Stimulated activated CD4-positive, alpha-beta T cell treated with anti-CD3 and anti-CD28 coated beads, Interleukin-2, amount 100 ng/mL, for 24 hours (primary cell): ENCODE measurements around the gene OR9Q1.
"Not testable (repeated sequence)": the region's sequence is repeated elsewhere in the genome, so short reads cannot be mapped to it uniquely, and the experiment has no call there.

Experiments used
- DNase-seq, 2 donors: peaks; one replicate each; pipeline ENCODE4 v3.0.0-alpha.2; 2020

OR9Q1 gene

DNA sequence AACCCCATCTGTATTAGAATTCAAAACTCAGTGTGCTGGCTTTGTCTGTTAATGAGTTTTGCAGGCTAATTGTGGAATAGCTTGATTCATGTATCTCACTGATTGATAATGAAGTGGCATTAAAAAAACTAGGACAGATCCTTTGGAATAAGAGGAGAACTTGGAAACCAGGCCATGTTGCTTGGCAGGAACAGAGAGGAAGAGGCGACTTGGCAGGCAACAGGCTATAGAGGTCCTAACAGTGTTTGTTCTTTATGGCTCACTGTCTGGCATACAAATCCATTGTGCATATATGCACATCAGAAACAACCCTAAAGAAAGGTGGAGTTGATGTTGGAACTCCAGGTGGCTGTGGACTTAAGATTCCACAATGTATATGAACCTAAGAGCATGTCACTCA, 119.1 kb downstream of the OR9Q1 start:
- no peak for DNase-seq

DNA sequence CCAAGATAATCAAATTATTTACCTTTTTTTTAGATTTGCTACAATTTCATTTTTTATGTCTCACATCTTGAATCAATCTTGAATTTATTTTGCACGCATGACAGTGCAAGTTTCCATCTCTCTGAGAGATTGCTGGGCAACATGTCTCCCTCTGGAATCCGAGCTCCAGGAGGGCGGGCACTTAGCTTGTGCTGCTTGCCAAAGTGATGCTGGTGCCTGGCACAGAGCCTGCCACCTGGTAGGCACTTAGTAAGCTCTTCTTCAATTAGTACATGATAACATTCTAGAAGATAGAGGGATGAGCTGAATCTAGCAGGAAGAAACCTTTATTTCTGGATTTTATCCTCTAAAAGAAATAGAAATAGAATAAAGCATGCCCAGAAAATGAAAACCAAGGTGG, 129.1 kb downstream of the OR9Q1 start:
- DNase-seq = no peak

DNA sequence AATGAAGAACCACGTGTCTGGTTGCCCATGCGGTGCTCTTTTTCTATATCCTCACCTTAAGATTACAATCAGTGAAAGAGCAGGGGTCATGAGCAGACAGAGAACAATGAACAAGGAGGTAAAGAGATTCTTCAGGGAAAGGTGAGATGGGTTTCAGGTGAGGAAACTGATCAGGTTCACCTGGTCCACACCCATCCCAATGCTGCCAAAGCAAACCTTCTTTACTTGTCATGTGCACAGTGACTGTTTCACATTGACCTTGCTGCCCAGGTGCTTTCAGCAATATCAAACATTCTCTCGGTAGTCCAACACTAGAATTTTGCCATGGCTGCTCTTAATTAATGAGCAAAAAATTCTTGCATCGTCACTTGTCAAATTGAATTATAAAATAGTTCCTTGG, 140.7 kb downstream of the OR9Q1 start:
- no peak for DNase-seq

DNA sequence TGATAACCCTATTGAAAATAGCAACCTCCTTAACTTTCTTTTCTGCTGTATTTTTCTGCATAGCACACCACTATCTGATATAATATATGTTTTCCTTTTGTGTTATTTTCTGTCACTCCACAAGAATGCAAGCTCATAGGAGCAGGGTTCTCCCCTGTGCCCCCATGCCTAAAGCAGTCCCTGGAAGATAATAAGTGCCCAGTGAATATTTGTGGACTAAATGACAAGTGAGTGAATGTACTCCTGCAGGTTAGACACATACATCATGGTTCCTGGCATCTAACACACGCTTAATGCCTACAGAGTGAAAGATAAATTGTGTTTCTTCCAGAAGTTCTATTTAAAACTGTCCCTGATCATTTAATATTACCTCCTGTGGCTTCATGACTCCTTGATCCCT, 141.3 kb downstream of the OR9Q1 start:
- no peak for DNase-seq

DNA sequence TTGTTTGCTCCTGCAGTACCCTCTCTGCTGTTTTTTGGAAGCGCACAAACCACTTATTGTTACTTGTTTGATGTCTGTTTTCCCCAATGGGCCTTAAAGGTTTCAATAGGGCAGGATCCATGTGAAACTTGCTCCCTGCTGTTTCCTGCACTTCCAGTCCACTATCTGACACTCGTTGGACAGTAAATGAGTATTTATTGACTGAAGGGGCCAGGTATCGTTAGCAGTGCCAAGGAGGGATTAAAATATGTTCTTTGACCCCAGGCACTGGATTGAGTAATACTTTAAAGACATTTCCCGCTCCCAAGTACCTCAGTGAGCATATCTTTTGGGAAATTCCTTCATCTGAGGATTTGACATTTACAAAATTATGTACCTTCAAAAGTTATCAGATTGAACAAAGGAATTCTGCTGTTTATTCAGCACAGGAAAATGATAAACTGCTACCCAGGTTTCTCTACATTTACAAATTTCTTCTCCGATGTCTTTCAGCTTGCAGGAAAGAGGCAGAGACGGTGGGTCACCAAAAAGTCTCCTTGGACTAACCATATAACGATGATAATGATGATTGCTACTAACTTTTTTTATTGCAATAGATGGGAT, 141.9 kb downstream of the OR9Q1 start:
- no peak for DNase-seq

DNA sequence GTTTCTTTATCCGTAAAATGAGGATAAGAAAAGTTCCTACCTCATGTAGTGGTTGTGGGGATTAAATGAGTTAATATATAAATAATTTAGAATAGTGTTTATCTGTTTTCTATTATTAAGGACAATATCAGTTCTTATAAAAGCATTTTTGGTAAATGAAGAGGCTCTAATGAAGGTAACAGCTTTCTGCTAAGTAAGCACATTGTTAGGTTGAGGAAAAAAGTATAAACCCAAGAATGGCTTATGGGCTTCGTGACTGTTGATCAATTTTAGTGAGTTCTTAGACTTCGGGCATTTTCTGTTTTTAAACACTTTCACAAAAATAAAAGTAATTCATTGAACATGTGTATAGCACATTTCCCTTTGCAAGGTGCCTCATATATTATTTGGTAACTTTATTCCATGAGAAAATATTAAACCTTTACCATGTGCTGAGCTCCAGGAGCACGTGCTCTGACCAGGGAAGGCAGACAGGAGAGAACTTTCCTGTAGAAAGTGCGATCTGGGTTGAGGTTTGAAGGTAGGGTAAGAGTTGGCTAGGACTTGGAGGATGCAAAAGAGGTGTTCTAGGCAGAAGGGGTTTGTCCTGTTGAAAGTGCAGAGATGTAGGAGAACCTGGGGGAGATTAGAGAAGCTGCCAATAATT, 153.9 kb downstream of the OR9Q1 start:
- DNase-seq = no peak

DNA sequence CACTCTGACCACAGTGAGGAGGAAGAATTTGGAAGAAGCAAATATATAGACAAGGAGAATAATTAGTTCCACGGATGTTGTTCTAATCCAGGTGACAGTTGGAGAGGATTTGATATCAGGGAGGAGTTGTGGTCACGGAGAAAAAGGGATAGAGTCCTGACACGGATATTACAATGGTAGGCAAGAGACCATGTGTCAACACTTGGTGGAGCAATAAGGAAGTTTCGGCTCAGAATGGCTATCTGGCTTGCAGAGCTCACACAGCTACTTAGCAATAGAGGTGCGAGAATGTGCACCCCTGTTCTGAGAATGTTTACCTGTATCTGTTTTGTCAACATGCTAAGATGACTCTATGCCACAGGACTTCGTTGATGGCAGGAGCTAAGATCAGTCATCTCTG, 154.8 kb downstream of the OR9Q1 start:
- DNase-seq = no peak

DNA sequence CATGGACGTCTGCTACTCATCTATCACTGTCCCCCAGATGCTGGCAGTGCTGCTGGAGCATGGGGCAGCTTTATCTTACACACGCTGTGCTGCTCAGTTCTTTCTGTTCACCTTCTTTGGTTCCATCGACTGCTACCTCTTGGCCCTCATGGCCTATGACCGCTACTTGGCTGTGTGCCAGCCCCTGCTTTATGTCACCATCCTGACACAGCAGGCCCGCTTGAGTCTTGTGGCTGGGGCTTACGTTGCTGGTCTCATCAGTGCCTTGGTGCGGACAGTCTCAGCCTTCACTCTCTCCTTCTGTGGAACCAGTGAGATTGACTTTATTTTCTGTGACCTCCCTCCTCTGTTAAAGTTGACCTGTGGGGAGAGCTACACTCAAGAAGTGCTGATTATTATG, 156.0 kb downstream of the OR9Q1 start:
- DNase-seq = no peak

DNA sequence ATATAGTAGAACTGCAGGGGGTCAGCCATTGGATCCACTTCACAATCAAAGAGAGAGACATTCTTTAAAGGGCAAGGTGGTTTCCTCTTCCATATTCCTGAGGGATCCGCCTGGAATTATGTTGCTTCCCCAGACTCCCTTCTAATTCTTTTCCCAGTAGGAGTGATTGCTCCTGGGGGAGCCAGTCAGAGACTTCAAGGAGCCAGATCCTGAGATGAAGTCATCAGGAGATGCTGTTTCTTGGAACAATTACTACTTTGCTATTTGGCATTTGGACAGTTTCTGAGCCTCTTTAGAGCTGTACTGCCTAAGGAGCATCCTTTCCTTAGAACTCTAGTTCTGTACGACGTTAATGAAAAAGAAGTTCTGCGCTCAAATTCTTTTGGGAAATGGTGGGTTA, 163.3 kb downstream of the OR9Q1 start:
- no peak for DNase-seq

DNA sequence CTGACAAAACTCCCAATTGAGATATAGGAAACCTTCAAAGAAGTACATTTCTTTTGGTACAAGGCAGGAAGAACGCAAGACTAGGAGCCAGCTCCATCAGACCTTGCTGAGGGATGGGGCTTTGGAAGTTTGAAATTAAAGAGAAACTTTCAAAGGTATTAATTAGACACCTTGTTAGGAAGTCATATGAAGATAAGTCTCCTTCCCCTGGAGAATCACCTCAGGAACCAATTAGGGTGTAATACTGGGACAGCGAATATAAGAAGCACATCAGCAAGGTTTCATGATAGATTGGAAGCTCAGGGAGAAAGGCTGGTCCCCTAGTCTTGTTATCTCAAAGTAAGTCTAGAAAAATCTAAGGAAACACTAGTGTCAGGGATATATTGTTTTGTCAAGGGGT, 165.1 kb downstream of the OR9Q1 start, which contains the start of gene OR9Q2:
Gene OR9Q2, plus strand, starts transcription at position 301 of the 400 bp plus-strand sequence. CDS start 1,421 bp downstream, outside the sequence.
- no peak for DNase-seq

DNA sequence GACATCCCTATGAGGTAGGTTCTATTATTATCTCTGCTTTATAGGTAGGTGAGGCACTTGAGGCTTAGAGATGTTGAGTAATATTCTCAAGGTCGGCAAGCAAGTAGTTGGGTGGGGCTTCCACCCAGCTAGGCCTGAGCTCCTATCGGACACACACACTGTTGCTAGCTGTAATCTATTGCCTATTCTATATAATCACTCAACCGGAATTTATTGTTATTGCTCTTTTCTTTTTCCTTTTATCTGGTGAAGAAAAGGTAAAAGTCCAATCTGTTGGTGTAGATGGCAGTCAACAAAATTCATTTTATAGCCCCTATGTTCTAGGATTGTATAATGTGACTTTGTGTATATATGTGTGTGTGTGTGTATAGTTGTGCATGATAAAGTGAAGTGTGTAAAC, 168.5 kb downstream of the OR9Q1 start:
- no peak for DNase-seq

DNA sequence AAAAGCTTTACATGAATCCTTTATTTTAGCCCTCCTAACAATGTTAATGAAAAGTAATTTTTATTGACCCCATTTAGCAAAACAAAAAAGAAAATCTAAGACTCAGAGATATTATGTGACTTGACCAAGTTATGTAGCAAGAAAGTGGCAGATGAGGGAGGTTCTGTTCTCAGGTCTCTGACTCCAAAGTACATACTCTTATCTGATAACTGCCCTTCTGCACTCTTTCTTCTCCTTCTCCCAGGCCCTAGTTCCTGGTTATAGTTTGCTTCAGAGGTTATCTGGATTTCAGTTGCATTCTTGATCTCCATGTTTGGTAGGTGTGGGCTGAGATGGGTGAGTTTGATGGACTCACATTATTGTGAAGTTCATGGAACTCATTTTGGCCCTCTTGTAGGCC, 169.7 kb downstream of the OR9Q1 start:
- DNase-seq = no peak

DNA sequence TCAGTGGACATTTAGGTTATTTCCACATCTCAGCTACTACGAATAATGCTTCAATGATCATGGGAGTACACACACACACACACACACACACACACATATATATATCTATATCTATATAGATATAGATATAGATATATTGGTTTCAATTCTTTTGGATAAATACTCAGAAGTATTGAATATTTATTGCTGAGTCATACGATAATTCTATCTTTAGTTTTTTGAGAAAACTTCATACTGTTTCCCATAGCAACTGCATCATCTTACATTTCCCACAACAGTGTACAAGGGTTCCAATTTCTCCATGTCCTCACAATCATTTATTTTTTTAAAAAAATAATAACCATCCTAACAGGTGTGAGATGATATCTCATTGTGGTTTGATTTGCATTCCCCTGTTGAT, 172.3 kb downstream of the OR9Q1 start:
- no peak for DNase-seq

DNA sequence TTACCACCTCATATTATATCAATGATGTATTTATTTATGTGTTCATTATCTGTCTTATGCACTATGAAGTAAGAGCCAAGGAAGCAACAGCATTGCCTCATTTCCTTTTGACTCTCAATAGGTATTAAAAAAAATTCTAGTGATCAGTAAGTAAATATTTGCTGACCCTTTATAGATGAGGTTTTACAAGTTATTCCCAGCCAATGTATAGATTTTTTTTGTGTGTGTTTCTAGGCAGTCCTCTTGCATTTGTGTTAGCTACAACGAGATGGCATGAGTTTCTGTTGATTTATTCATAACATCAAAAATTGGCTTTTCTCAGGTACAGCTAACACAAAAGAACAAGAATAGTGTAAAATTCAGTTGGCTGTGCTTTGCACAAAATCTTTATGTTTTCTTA, 175.6 kb downstream of the OR9Q1 start:
- no peak for DNase-seq

DNA sequence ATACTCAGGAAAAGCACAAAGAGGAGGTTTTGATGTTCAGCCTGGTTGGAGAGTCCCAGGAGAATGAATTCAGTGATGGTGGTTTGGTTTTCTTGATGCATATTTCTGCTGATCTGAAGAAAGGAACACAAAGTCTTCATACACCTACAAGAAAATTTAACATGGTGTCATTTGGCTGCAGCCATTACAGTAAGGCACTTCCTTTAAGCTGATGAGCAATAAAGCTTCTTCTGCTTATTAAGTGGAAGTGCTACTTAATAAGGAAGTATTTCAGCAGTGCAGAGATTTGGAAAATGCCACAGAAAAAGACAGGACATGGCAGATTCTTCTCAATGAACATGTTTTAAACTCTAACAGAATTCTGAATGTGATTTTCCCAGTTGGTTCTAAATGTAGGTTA, 180.4 kb downstream of the OR9Q1 start, which contains the start of gene OR1S2:
Gene OR1S2, minus strand, starts transcription at position 101 of the 400 bp plus-strand sequence. Its CDS starts 0 bp downstream, at position 101.
- DNase-seq = no peak

DNA sequence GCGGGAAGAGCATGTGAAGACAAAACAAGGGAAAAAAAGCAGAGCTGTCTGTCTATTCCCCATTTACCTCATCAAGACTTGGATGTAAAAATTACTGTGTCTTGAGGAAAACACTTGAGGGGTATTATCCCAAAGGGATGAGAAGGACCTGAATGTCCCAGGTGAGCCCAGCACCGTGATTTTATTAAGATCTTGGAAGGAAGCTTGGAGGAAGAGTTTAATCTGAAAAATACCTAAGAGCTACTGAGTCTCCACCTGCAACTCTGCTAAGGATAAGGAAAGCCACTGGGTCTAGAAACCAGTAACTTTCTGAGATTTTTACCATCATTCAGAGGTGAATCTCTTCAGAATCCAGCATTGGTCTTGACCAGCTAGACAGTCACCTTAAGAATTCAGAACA, 188.7 kb downstream of the OR9Q1 start, which contains the start of gene OR1S1:
Gene OR1S1, plus strand, starts transcription at position 301 of the 400 bp plus-strand sequence.
- DNase-seq = not testable (repeated sequence)

DNA sequence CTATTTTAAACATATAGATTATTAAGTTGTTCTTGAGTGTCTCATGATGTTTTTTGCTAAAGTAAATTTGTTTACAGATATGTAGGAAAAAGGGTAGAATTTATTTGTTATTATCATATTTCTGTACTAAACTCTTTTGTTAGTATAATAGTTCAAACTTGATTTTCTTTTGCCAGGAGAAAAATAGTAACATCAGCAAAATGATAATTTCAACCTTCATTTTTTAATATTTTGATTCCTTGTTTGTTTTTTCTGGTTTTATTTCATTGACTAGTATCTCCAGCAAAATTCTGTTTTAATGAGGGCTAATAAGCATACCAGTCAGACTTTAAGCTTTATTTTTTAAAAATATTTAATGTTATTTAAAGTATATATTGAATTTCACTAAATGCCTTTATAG, 192.8 kb downstream of the OR9Q1 start:
- no peak for DNase-seq

DNA sequence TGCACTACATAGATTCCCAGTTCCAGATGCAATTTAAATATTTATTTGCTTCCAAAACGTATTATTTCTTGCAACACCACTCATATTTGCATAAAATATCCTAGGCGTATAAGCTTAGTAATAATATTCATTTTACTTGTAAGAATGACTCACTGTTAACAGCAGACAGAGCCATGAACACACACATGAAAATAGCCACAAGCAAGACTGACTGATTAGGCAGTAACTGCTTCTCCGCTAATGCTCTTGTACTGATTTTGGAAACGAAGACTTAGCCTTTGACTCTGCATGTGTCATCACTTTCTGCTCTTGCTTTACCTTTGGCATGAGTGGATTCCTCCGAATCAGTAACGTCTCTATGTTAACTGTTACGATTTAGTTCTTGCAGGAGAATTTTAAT, 199.0 kb downstream of the OR9Q1 start:
- DNase-seq = no peak

DNA sequence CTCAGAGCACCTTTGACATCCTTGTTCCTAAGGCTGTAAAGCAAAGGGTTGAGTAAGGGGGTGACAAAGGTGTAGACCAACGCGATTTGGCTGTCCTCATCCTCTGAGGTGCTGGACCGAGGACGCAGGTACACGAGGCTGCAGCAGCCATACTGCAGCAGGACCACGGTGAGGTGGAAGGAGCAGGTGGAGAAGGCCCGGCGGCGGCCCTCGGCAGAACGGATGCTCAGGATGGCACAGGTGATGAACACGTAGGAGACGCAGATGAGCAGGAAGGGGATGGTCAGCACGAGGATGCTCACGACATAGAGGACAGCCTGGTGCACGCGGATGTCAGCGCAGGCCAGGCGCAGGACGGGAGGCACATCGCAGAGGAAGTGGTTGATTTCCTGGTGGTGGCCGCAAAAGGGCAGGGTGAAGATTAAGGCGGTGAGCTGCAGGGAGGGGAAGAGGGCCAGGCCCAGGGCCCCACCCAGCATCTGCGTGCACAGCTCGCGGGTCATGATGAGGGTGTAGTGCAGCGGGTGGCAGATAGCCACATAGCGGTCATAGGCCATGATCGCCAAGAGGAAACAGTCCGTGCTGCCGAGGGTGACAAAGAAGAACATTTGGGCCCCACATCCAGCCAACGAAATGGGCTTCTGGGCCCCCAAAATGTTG, 204.4 kb downstream of the OR9Q1 start:
- no peak for DNase-seq
